Naive B cell (primary cell): ENCODE results near the gene TTC5. TPM values are rescaled to one million over a fixed set of nuclear protein-coding genes. Genes with fewer than 3 reads are reported as not detected.
"Not testable (repeated sequence)": the region's sequence is repeated elsewhere in the genome, so short reads cannot be mapped to it uniquely, and the experiment has no call there.

Experiments
- ATAC-seq, 2 donors: fragments of 150-1000 bp; cut with Tn5 transposase; 2 replicates each; pipeline ENCODE4 v1.10.0; 2021; ENCODE audit warnings: low read depth in 2 of 2, mild to moderate bottlenecking in 2 of 2, moderate library complexity in 2 of 2
- DNase-seq: peaks from one replicate; pipeline ENCODE4 v3.0.0; 2022
- H3K27ac Mint-ChIP-seq, 6 donors: one replicate each; pipeline ENCODE4 v1.8.0; 2020 to 2022; ENCODE audit warnings: mild to moderate bottlenecking in 6 of 6, mixed read lengths in 6 of 6, moderate library complexity in 5 of 6, inconsistent platforms in 2 of 6
- H3K27me3 Mint-ChIP-seq, 3 donors: one replicate each; pipeline ENCODE4 v1.8.0; 2021 to 2022; ENCODE audit warnings: mixed read lengths in 3 of 3, mild to moderate bottlenecking in 1 of 3
- H3K36me3 Mint-ChIP-seq, 2 donors: one replicate each; pipeline ENCODE4 v1.8.0; 2020 to 2022; ENCODE audit warnings: mixed read lengths in 2 of 2, inconsistent platforms in 1 of 2, mild to moderate bottlenecking in 1 of 2
- H3K4me1 Mint-ChIP-seq, 3 donors: one replicate each; pipeline ENCODE4 v1.8.0; 2020 to 2022; ENCODE audit warnings: mixed read lengths in 3 of 3, inconsistent platforms in 1 of 3, mild to moderate bottlenecking in 1 of 3, moderate library complexity in 1 of 3
- H3K4me3 Mint-ChIP-seq, 8 donors: one replicate each; pipeline ENCODE4 v1.8.0; 2020 to 2022; ENCODE audit warnings: mild to moderate bottlenecking in 8 of 8, mixed read lengths in 8 of 8, moderate library complexity in 8 of 8, inconsistent platforms in 2 of 8
- H3K9me3 Mint-ChIP-seq, 7 donors: one replicate each; pipeline ENCODE4 v1.8.0; 2020 to 2022; ENCODE audit warnings: mixed read lengths in 7 of 7, mild to moderate bottlenecking in 5 of 7, inconsistent platforms in 2 of 7, moderate library complexity in 1 of 7
- polyA plus RNA-seq, 6 donors: library from polyadenylated mRNA; unstranded; fragments of 300-500 nt; fragmentation: Illumina TruSeq; gene quantifications; one replicate each; pipeline ENCODE4 v1.2.3, GENCODE V29; 2021; ENCODE audit warnings: low read depth in 6 of 6

Gene TTC5
- 10 to 100 TPM; 21.8 to 28.5 (median 26.6) TPM for polyA plus RNA-seq

GRCh38 chr14:20305265-20306078, at the start of gene TTC5:
TSS of gene TTC5 (minus strand) at chr14:20305951. CDS start at chr14:20305937, 14 bp downstream.
- Mint-ChIP-seq H3K36me3 (peaks cover 16 to 19% of the 10 kb centered on the region in 2 donors), H3K27ac (peak within 1 kb of the TSS; percentile 14 to 93 (median 76)), H3K9me3 (no peaks in the 10 kb centered on the region), H3K4me3 (peak within 1 kb of the TSS; percentile 85 to 97 (median 91)), H3K27me3 (no peaks in the 10 kb centered on the region), H3K4me1 (peaks cover 20 to 30% (median 27%) of the 10 kb centered on the region in 3 donors)
- DNase-seq (peak; percentile 90), ATAC-seq (peak; percentile 98 to 99)

GRCh38 chr14:20350860-20351259, 45.1 kb upstream of the TTC5 start:
- Mint-ChIP-seq H3K9me3 (no peaks in the 10 kb centered on the region), H3K27ac (peak overlapping the region in 1 of 6 donors; percentile 7), H3K4me1 (no peaks in the 10 kb centered on the region), H3K27me3 (no peaks in the 10 kb centered on the region), H3K36me3 (peaks cover 0 to 4% of the 10 kb centered on the region in 2 donors), H3K4me3 (no peak overlapping the region)
- no peak for ATAC-seq
- DNase-seq: no peak

- DNase-seq (no peak), ATAC-seq (no peak)
- no peaks in the 10 kb centered on the region for H3K9me3 Mint-ChIP-seq
- no peaks in the 10 kb centered on the region for H3K27me3 Mint-ChIP-seq
- no peaks in the 10 kb centered on the region for H3K4me1 Mint-ChIP-seq
- no peak overlapping the region for H3K4me3 Mint-ChIP-seq
- H3K36me3 Mint-ChIP-seq: no peaks in the 10 kb centered on the region
- H3K27ac Mint-ChIP-seq: peak overlapping the region in 1 of 6 donors; percentile 7
These were observed 44.5 kb upstream of the TTC5 start for GRCh38 chr14:20350282-20350681.

GRCh38 chr14:20347747-20348146, 42.0 kb upstream of the TTC5 start:
- DNase-seq: no peak
- H3K27ac Mint-ChIP-seq: no peak overlapping the region
- no peaks in the 10 kb centered on the region for H3K36me3 Mint-ChIP-seq
- H3K4me1 Mint-ChIP-seq: peaks cover 11 to 13% (median 12%) of the 10 kb centered on the region in 3 donors
- H3K9me3 Mint-ChIP-seq: no peaks in the 10 kb centered on the region
- no peak overlapping the region for H3K4me3 Mint-ChIP-seq
- no peak for ATAC-seq
- H3K27me3 Mint-ChIP-seq: no peaks in the 10 kb centered on the region

- ATAC-seq: no peak
- H3K27me3 Mint-ChIP-seq: no peaks in the 10 kb centered on the region
- H3K27ac Mint-ChIP-seq: no peak overlapping the region
- H3K9me3 Mint-ChIP-seq: no peaks in the 10 kb centered on the region
- H3K4me1 Mint-ChIP-seq: peaks cover 11 to 20% (median 13%) of the 10 kb centered on the region in 3 donors
- H3K4me3 Mint-ChIP-seq: peak overlapping the region in 1 of 8 donors; percentile 19
- DNase-seq: no peak
- H3K36me3 Mint-ChIP-seq: no peaks in the 10 kb centered on the region
These were observed 41.0 kb upstream of the TTC5 start for GRCh38 chr14:20346713-20347112.

- peak overlapping the region in 3 of 6 donors; percentile 40 to 88 (median 59) for H3K27ac Mint-ChIP-seq
- no peak for DNase-seq
- peak overlapping the region in 2 of 8 donors; percentile 12 to 91 for H3K4me3 Mint-ChIP-seq
- no peaks in the 10 kb centered on the region for H3K9me3 Mint-ChIP-seq
- no peaks in the 10 kb centered on the region for H3K27me3 Mint-ChIP-seq
- H3K36me3 Mint-ChIP-seq: no peaks in the 10 kb centered on the region
- H3K4me1 Mint-ChIP-seq: peaks cover 11 to 20% (median 13%) of the 10 kb centered on the region in 3 donors
- ATAC-seq: no peak
These were observed 39.6 kb upstream of the TTC5 start for GRCh38 chr14:20345366-20345765.

GRCh38 chr14:20343862-20344220, 38.1 kb upstream of the TTC5 start:
- DNase-seq: no peak
- Mint-ChIP-seq H3K36me3 (no peaks in the 10 kb centered on the region), H3K4me1 (peaks cover 11 to 20% (median 13%) of the 10 kb centered on the region in 3 donors), H3K4me3 (peak overlapping the region; percentile 91 to 99 (median 99)), H3K27me3 (no peaks in the 10 kb centered on the region), H3K9me3 (no peaks in the 10 kb centered on the region), H3K27ac (peak overlapping the region in 5 of 6 donors; percentile 97 to 99 (median 98))
- ATAC-seq: no peak

- H3K27ac Mint-ChIP-seq: peak within 1 kb of the TSS; percentile 97 to 99 (median 98)
- H3K9me3 Mint-ChIP-seq: no peaks in the 10 kb centered on the region
- ATAC-seq (peak; percentile 75 to 80), DNase-seq (peak; percentile 91)
- H3K4me1 Mint-ChIP-seq: peaks cover 11 to 20% (median 13%) of the 10 kb centered on the region in 3 donors
- H3K36me3 Mint-ChIP-seq: no peaks in the 10 kb centered on the region
- no peaks in the 10 kb centered on the region for H3K27me3 Mint-ChIP-seq
- H3K4me3 Mint-ChIP-seq: peak within 1 kb of the TSS; percentile 91 to 99 (median 99)
These were observed 37.5 kb upstream of the TTC5 start, which contains the start of gene PARP2 for GRCh38 chr14:20343092-20343861. TSS of gene PARP2 (plus strand) at chr14:20343635. CDS start at chr14:20343642, 7 bp downstream.

GRCh38 chr14:20341646-20342045, 35.9 kb upstream of the TTC5 start:
- Mint-ChIP-seq H3K9me3 (no peaks in the 10 kb centered on the region), H3K27me3 (no peaks in the 10 kb centered on the region), H3K27ac (peak overlapping the region in 2 of 6 donors; percentile 98 to 99), H3K4me1 (peaks cover 11 to 20% (median 13%) of the 10 kb centered on the region in 3 donors), H3K36me3 (no peaks in the 10 kb centered on the region), H3K4me3 (peak overlapping the region in 6 of 8 donors; percentile 91 to 99 (median 99))
- no peak for ATAC-seq
- DNase-seq: no peak

GRCh38 chr14:20341032-20341431, 35.3 kb upstream of the TTC5 start:
- not testable (repeated sequence) for H3K27me3 Mint-ChIP-seq, H3K36me3 Mint-ChIP-seq, H3K27ac Mint-ChIP-seq, DNase-seq, H3K9me3 Mint-ChIP-seq, ATAC-seq
- peaks cover 11 to 20% (median 13%) of the 10 kb centered on the region in 3 donors for H3K4me1 Mint-ChIP-seq
- H3K4me3 Mint-ChIP-seq: peak overlapping the region in 2 of 8 donors; percentile 50 to 91

GRCh38 chr14:20334017-20334416, 28.3 kb upstream of the TTC5 start:
- Mint-ChIP-seq H3K4me3 (peak overlapping the region in 4 of 8 donors; percentile 64 to 97 (median 92)), H3K9me3 (no peaks in the 10 kb centered on the region), H3K27me3 (no peaks in the 10 kb centered on the region), H3K27ac (peak overlapping the region in 4 of 6 donors; percentile 5 to 85 (median 70)), H3K4me1 (peaks cover 16 to 29% (median 26%) of the 10 kb centered on the region in 3 donors), H3K36me3 (no peaks in the 10 kb centered on the region)
- DNase-seq: no peak
- no peak for ATAC-seq

GRCh38 chr14:20333494-20333841, 27.7 kb upstream of the TTC5 start:
- Mint-ChIP-seq H3K36me3 (no peaks in the 10 kb centered on the region), H3K27ac (peak overlapping the region; percentile 84 to 95 (median 86)), H3K4me1 (peaks cover 16 to 29% (median 26%) of the 10 kb centered on the region in 3 donors), H3K9me3 (no peaks in the 10 kb centered on the region), H3K27me3 (no peaks in the 10 kb centered on the region), H3K4me3 (peak overlapping the region; percentile 90 to 100 (median 94))
- no peak for DNase-seq
- ATAC-seq: no peak

- no peaks in the 10 kb centered on the region for H3K36me3 Mint-ChIP-seq
- peak; percentile 70 for DNase-seq
- no peaks in the 10 kb centered on the region for H3K27me3 Mint-ChIP-seq
- peak within 1 kb of the TSS; percentile 84 to 95 (median 86) for H3K27ac Mint-ChIP-seq
- peaks cover 16 to 29% (median 26%) of the 10 kb centered on the region in 3 donors for H3K4me1 Mint-ChIP-seq
- peak within 1 kb of the TSS; percentile 90 to 100 (median 94) for H3K4me3 Mint-ChIP-seq
- H3K9me3 Mint-ChIP-seq: no peaks in the 10 kb centered on the region
- ATAC-seq: peak; percentile 98 to 99
These were observed 27.2 kb upstream of the TTC5 start, which contains the start of gene CCNB1IP1 for GRCh38 chr14:20332788-20333493. TSS of gene CCNB1IP1 (minus strand) at chr14:20333279. CDS start at chr14:20316523, 16,756 bp downstream.
